PC-9 (cell line): ENCODE measurements around the gene KIF11.

Source experiments
- EZH2 ChIP-seq: fragments of 200-600 bp; sonication (generic); IDR thresholded peaks from 2 replicates; pipeline ENCODE4 v1.8.0; 2017; ENCODE audit warnings: antibody characterized with exemption, low read depth
- TF ChIP-seq, protein P1 (sequence below): fragments of 200-600 bp; sonication (generic); conservative IDR thresholded peaks from 2 replicates; pipeline ENCODE4 v1.6.1; 2017; ENCODE audit warnings: mixed run types, antibody characterized with exemption, mild to moderate bottlenecking, moderate library complexity

DNA sequence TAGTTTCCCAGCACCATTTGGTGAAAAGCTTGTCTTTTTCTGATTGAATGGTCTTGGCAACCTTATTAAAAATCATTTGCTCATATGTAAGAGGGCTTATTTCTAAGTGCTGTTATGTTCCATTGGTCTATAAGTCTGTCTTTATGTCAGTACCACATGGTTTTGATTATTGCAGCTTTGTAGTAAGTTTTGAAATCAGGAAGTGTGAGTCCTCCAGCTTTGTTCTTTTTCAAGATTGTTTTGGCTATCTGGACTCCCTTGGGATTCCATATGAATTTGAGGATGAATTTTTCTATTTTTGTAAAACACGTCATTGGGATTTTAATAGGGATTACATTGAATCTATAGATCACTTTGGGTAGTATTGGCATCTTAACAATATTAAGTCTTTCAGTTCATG, 5.4 kb downstream of the KIF11 start:
- TF ChIP-seq, protein P1, sequence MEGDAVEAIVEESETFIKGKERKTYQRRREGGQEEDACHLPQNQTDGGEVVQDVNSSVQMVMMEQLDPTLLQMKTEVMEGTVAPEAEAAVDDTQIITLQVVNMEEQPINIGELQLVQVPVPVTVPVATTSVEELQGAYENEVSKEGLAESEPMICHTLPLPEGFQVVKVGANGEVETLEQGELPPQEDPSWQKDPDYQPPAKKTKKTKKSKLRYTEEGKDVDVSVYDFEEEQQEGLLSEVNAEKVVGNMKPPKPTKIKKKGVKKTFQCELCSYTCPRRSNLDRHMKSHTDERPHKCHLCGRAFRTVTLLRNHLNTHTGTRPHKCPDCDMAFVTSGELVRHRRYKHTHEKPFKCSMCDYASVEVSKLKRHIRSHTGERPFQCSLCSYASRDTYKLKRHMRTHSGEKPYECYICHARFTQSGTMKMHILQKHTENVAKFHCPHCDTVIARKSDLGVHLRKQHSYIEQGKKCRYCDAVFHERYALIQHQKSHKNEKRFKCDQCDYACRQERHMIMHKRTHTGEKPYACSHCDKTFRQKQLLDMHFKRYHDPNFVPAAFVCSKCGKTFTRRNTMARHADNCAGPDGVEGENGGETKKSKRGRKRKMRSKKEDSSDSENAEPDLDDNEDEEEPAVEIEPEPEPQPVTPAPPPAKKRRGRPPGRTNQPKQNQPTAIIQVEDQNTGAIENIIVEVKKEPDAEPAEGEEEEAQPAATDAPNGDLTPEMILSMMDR: no peak
- no peak for TF ChIP-seq EZH2
